H9 (cell line): ENCODE data around the gene C8G. TPM values are rescaled to one million over a fixed set of nuclear protein-coding genes. Genes with fewer than 3 reads are reported as not detected.

Experiments
- DNase-seq: peaks from one replicate; pipeline ENCODE4 v3.0.0-alpha.2; 2017
- H2AFZ ChIP-seq: one replicate; pipeline ENCODE4 v1.6.1; 2013; ENCODE audit warnings: mild to moderate bottlenecking, low read length, control low read depth, moderate library complexity
- H2AK5ac ChIP-seq: 2 replicates; pipeline ENCODE4 v1.6.1; 2013; ENCODE audit warnings: low read length, control low read depth, mixed read lengths; ENCODE audit not compliant: insufficient read length
- H2BK120ac ChIP-seq: one replicate; pipeline ENCODE4 v1.6.1; 2013; ENCODE audit warnings: low read depth, mild to moderate bottlenecking, low read length, control low read depth, inconsistent platforms; ENCODE audit not compliant: poor library complexity, severe bottlenecking
- H2BK12ac ChIP-seq: 2 replicates; pipeline ENCODE4 v1.6.1; 2013; ENCODE audit warnings: low read length, control low read depth, mixed read lengths, low read depth; ENCODE audit not compliant: insufficient read length
- H2BK15ac ChIP-seq: 2 replicates; pipeline ENCODE4 v1.6.1; 2013; ENCODE audit warnings: low read depth, low read length, control low read depth
- H2BK20ac ChIP-seq: one replicate; pipeline ENCODE4 v1.6.1; 2013; ENCODE audit warnings: low read depth, mild to moderate bottlenecking, low read length, control low read depth, inconsistent platforms; ENCODE audit not compliant: poor library complexity, severe bottlenecking
- H2BK5ac ChIP-seq: 2 replicates; pipeline ENCODE4 v1.6.1; 2013; ENCODE audit warnings: low read length, control low read depth, mixed read lengths; ENCODE audit not compliant: insufficient read length
- H3K14ac ChIP-seq: 2 replicates; pipeline ENCODE4 v1.6.1; 2013; ENCODE audit warnings: low read length, control low read depth; ENCODE audit not compliant: insufficient read depth
- H3K18ac ChIP-seq: 2 replicates; pipeline ENCODE4 v1.6.1; 2013; ENCODE audit warnings: low read depth, mild to moderate bottlenecking, mixed read lengths, low read length, control low read depth; ENCODE audit not compliant: insufficient read length
- H3K23ac ChIP-seq: 2 replicates; pipeline ENCODE4 v1.6.1; 2013; ENCODE audit warnings: low read length, control low read depth, mixed read lengths, low read depth; ENCODE audit not compliant: insufficient read length
- H3K23me2 ChIP-seq: 2 replicates; pipeline ENCODE4 v1.6.1; 2013; ENCODE audit warnings: low read depth, mild to moderate bottlenecking, mixed read lengths, low read length, control low read depth; ENCODE audit not compliant: insufficient read length, poor library complexity, severe bottlenecking
- H3K27ac ChIP-seq: 2 replicates; pipeline ENCODE4 v1.5.1; 2013; ENCODE audit warnings: low read length, control low read depth, mixed read lengths, low read depth; ENCODE audit not compliant: insufficient read length
- H3K27me3 ChIP-seq: 2 replicates; pipeline ENCODE4 v1.6.1; 2013; ENCODE audit warnings: low read length, control low read depth, inconsistent platforms; ENCODE audit not compliant: insufficient read depth
- H3K4ac ChIP-seq: 2 replicates; pipeline ENCODE4 v1.6.1; 2013; ENCODE audit warnings: low read depth, mild to moderate bottlenecking, control low read depth, inconsistent platforms, low read length, moderate library complexity
- H3K4me1 ChIP-seq: 2 replicates; pipeline ENCODE4 v1.6.1; 2013; ENCODE audit warnings: low read length, control low read depth, inconsistent platforms; ENCODE audit not compliant: insufficient read depth
- H3K4me2 ChIP-seq: 2 replicates; pipeline ENCODE4 v1.6.1; 2013; ENCODE audit warnings: low read length, control low read depth, mixed read lengths; ENCODE audit not compliant: insufficient read length, insufficient read depth
- H3K56ac ChIP-seq: 2 replicates; pipeline ENCODE4 v1.6.1; 2013; ENCODE audit warnings: low read depth, mild to moderate bottlenecking, mixed read lengths, low read length, control low read depth; ENCODE audit not compliant: insufficient read length
- H3K79me1 ChIP-seq: 2 replicates; pipeline ENCODE4 v1.6.1; 2013; ENCODE audit warnings: low read depth, mild to moderate bottlenecking, moderate library complexity, low read length, control low read depth, inconsistent platforms; ENCODE audit not compliant: insufficient read depth, poor library complexity, severe bottlenecking
- H3K79me2 ChIP-seq: 2 replicates; pipeline ENCODE4 v1.6.1; 2013; ENCODE audit warnings: low read length, control low read depth, inconsistent platforms; ENCODE audit not compliant: insufficient read depth
- H3K9ac ChIP-seq: 2 replicates; pipeline ENCODE4 v1.6.1; 2013; ENCODE audit warnings: low read length, control low read depth, mixed read lengths; ENCODE audit not compliant: insufficient read length; ENCODE audit errors: extremely low read depth
- H3K9me3 ChIP-seq: one replicate; pipeline ENCODE4 v1.6.1; 2013; ENCODE audit warnings: low read depth, low read length, inconsistent platforms; ENCODE audit not compliant: control insufficient read depth
- H3T11ph ChIP-seq: one replicate; pipeline ENCODE4 v1.6.1; 2013; ENCODE audit warnings: mild to moderate bottlenecking, low read length, control low read depth, inconsistent platforms
- H4K20me1 ChIP-seq: one replicate; pipeline ENCODE4 v1.6.1; 2013; ENCODE audit not compliant: control insufficient read depth, insufficient read length, insufficient read depth
- H4K5ac ChIP-seq: 2 replicates; pipeline ENCODE4 v1.6.1; 2013; ENCODE audit warnings: low read depth, mild to moderate bottlenecking, mixed read lengths, low read length, control low read depth; ENCODE audit not compliant: insufficient read length
- H4K8ac ChIP-seq: replicated peaks from 2 replicates; pipeline ENCODE4 v1.6.1; 2013; ENCODE audit warnings: low read length, control low read depth, mixed read lengths, low read depth; ENCODE audit not compliant: insufficient read length
- H4K91ac ChIP-seq: 2 replicates; pipeline ENCODE4 v1.6.1; 2013; ENCODE audit warnings: low read depth, mild to moderate bottlenecking, moderate library complexity, mixed read lengths, low read length, control low read depth; ENCODE audit not compliant: insufficient read length
- H3K27ac Mint-ChIP-seq, 3 experiments: 2 replicates in 2 of 3; 3 replicates in 1 of 3; pipeline ENCODE4 v1.8.0; 2020 to 2021; ENCODE audit warnings: mixed read lengths in 3 of 3, mild to moderate bottlenecking in 1 of 3, moderate library complexity in 1 of 3
- H3K27me3 Mint-ChIP-seq: 2 replicates; pipeline ENCODE4 v1.8.0; 2021; ENCODE audit warnings: low read depth, mild to moderate bottlenecking, moderate library complexity, mixed read lengths
- H3K36me3 Mint-ChIP-seq, 3 experiments: 2 replicates in 2 of 3; 3 replicates in 1 of 3; pipeline ENCODE4 v1.8.0; 2020 to 2021; ENCODE audit warnings: low read depth in 3 of 3, mixed read lengths in 3 of 3; ENCODE audit not compliant: insufficient read depth in 1 of 3
- H3K4me1 Mint-ChIP-seq, 2 experiments: 2 replicates each; pipeline ENCODE4 v1.8.0; 2020; ENCODE audit warnings: mixed read lengths in 2 of 2
- H3K4me3 Mint-ChIP-seq, 2 experiments: 2 replicates in 1 of 2; 3 replicates in 1 of 2; pipeline ENCODE4 v1.8.0; 2020 to 2021; ENCODE audit warnings: mild to moderate bottlenecking in 2 of 2, mixed read lengths in 2 of 2, moderate library complexity in 1 of 2
- H3K9me3 Mint-ChIP-seq, 2 experiments: 2 replicates in 1 of 2; 3 replicates in 1 of 2; pipeline ENCODE4 v1.8.0; 2020; ENCODE audit warnings: mild to moderate bottlenecking in 2 of 2, mixed read lengths in 2 of 2, moderate library complexity in 1 of 2
- WGBS: extraction: QIAGEN DNeasy Blood & Tissue Kit; methylation state at CpG from one replicate; pipeline ENCODE4 v1.1.7; 2013; ENCODE audit warnings: missing lambda C conversion rate, low lambda C conversion rate, mixed read lengths; ENCODE audit not compliant: insufficient read length; ENCODE audit errors: extremely low coverage; 5-methylcytosine and 5-hydroxymethylcytosine counted together
- total RNA-seq: library from RNA; stranded (reverse); gene quantifications from 2 replicates; pipeline ENCODE4 v1.2.1, GENCODE V29; 2021
- TF ChIP-seq, protein P1 (sequence below): fragments of 200-600 bp; sonication (generic); conservative IDR thresholded peaks from 3 replicates; pipeline ENCODE4 v1.8.0; 2021; ENCODE audit warnings: antibody characterized with exemption, mild to moderate bottlenecking

The C8G gene
- total RNA-seq, 1 experiment from 2014 or later = 0.96 TPM

DNA sequence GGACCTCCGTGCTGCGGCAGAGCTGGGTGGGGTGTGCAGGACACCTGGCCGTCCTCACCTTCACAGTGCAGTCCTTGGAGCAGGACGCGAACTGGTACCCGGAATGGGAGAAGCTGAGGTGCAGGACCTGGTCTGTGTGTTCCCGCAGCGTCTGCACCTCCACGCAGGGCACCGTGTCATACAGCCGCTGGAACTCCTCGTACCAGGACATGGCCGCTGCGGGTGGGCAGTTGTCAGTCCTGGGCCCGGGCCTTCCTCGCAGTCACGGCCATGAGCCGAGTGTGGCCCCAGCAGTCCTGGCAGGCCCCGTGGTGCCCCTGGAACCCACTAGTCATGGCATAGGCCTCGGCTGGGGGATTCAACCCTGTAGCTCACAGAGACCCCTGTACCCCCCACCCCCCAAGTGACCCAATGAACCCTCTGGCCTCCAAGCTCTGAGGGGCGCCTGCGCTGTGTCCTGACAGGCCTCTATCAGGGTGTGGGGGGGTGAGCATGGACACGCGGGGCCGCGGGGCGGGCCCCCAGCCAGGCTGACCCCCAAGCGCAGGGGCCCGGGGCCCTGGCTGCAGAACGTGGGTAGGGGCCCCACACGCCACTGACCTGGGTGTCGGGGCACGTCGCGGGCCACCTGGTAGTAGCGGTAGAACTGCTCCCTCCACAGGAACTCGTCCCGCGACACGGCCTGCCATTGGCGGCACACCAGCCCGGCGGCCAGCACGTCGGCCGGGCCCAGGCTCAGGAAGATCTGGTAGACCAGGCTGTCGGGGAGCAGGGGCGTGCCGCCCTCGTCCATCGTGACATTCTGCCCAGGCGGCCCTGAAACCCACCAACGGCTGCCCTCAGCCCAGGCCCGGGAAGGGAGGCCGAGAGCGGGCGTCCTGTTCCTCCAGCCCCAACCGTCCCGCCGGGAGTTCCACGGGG lies 1.5 kb upstream of the C8G start:
- H3K27me3 Mint-ChIP-seq = peaks cover 3% of the 10 kb centered on the region; the same call in 1 of the 2 replicates
- no peaks in the 10 kb centered on the region for H3K79me2 ChIP-seq
- no CpG with 5 or more reads among the region's 61 CpGs for WGBS

More for the DNA sequence above, 1.5 kb upstream of the C8G start:
- Histone ChIP-seq H3T11ph (no peak overlapping the region), H4K5ac (no peak overlapping the region), H2BK12ac (no peak overlapping the region), H4K20me1 (no peaks in the 10 kb centered on the region), H2BK20ac (no peak overlapping the region), H3K18ac (no peak overlapping the region), H3K23ac (no peak overlapping the region), H3K56ac (no peak overlapping the region), H3K9me3 (no peaks in the 10 kb centered on the region), H4K8ac (no peak overlapping the region), H2BK15ac (no peak overlapping the region; the same call in 1 of the 2 replicates), H3K4me2 (peak overlapping the region; percentile 60), H4K91ac (no peak overlapping the region), H2AFZ (no peak overlapping the region), H3K27me3 (no peaks in the 10 kb centered on the region), H3K27ac (no peak overlapping the region), H3K9ac (peak overlapping the region; percentile 13), H3K23me2 (peaks cover 3% of the 10 kb centered on the region), H3K4me1 (no peaks in the 10 kb centered on the region), H3K14ac (no peak overlapping the region; the same call in 1 of the 2 replicates), H2BK120ac (no peak overlapping the region), H3K4ac (no peak overlapping the region), H3K79me1 (no peaks in the 10 kb centered on the region), H2AK5ac (no peak overlapping the region), H2BK5ac (no peak overlapping the region)
- TF ChIP-seq, protein P1, sequence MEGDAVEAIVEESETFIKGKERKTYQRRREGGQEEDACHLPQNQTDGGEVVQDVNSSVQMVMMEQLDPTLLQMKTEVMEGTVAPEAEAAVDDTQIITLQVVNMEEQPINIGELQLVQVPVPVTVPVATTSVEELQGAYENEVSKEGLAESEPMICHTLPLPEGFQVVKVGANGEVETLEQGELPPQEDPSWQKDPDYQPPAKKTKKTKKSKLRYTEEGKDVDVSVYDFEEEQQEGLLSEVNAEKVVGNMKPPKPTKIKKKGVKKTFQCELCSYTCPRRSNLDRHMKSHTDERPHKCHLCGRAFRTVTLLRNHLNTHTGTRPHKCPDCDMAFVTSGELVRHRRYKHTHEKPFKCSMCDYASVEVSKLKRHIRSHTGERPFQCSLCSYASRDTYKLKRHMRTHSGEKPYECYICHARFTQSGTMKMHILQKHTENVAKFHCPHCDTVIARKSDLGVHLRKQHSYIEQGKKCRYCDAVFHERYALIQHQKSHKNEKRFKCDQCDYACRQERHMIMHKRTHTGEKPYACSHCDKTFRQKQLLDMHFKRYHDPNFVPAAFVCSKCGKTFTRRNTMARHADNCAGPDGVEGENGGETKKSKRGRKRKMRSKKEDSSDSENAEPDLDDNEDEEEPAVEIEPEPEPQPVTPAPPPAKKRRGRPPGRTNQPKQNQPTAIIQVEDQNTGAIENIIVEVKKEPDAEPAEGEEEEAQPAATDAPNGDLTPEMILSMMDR = no peak; the same call in 2 of the 3 replicates
- peak overlapping the region; percentile 68 to 82 for H3K4me3 Mint-ChIP-seq
- H3K9me3 Mint-ChIP-seq = no peaks in the 10 kb centered on the region
- peaks cover 11 to 19% of the 10 kb centered on the region in 2 experiments for H3K4me1 Mint-ChIP-seq
- H3K27ac Mint-ChIP-seq = no peak overlapping the region; a peak in 1 of 7 replicates
- DNase-seq = no peak
- H3K36me3 Mint-ChIP-seq = peaks cover 2 to 38% (median 31%) of the 10 kb centered on the region in 3 experiments; a peak in 5 of 7 replicates
